Astrocyte of the cerebellum (primary cell): Measurements from ENCODE around the gene CSKMT.
"Not testable (repeated sequence)": the region's sequence is repeated elsewhere in the genome, so short reads cannot be mapped to it uniquely, and the experiment has no call there.

Experiments used
- DNase-seq: peaks from one replicate; pipeline ENCODE4 v3.0.0-alpha.2; 2011; ENCODE audit warnings: low read depth
- H3K4me3 ChIP-seq: 2 replicates; pipeline ENCODE4 v1.5.1; 2011; ENCODE audit warnings: mild to moderate bottlenecking, low read depth, low read length, moderate library complexity
- CTCF ChIP-seq: IDR thresholded peaks from 2 replicates; pipeline ENCODE4 v1.5.1; 2012; ENCODE audit warnings: low read length, low read depth, moderate library complexity, mild to moderate bottlenecking; ENCODE audit errors: missing control alignments
- in situ Hi-C: cut with HindIII; loops from 2 replicates; pipeline ENCODE4 v1.10.0; 2017; ENCODE audit warnings: low sequenced_read_pairs

The CSKMT gene

GRCh38 chr11:62665075-62665598, at the start of gene CSKMT, which contains the start of gene C11orf98:
Gene CSKMT, plus strand, starts transcription at chr11:62665312. Its CDS starts 568 bp downstream, at chr11:62665880.
Gene C11orf98, minus strand, starts transcription at chr11:62665210. Its CDS starts 41 bp downstream, at chr11:62665169.
- no peak for TF ChIP-seq CTCF
- peak; percentile 82 for DNase-seq
- H3K4me3 ChIP-seq = peak within 1 kb of the TSS; percentile 90
- in situ Hi-C loops = no loop called here

- H3K4me3 ChIP-seq = no peak overlapping the region
- in situ Hi-C loops = no loop called here
- DNase-seq = no peak
- TF ChIP-seq CTCF = no peak
These were observed 49.6 kb upstream of the CSKMT start for GRCh38 chr11:62615521-62615920.

DNA sequence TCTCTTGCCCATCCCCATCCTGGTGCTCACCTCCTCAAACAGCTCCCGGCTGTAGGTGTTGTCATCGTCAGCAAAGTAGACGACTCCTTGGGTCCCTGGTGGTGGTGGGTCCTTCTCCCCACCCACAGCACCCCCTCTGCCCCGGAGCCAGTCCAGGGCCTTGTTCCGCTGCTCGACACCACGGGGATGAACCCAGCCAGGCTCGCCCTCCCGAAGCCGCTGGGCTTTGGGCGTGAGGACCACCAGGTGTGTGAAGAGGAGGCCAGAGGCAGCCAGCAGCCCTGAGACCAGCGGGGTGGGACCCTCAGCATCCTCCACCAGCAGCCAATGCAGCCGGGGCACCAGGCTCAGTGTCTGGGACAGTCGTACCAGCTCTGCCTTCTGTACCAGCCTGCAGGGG, 48.2 kb upstream of the CSKMT start:
- H3K4me3 ChIP-seq, in situ Hi-C loops, DNase-seq: not testable (repeated sequence)

- in situ Hi-C loops = no loop called here
- peak overlapping the region; percentile 55 for H3K4me3 ChIP-seq
- no peak for TF ChIP-seq CTCF
- DNase-seq = no peak
These were observed 44.0 kb upstream of the CSKMT start for GRCh38 chr11:62621027-62621566.

GRCh38 chr11:62621567-62622470, 43.3 kb upstream of the CSKMT start, which contains the start of gene B3GAT3:
Gene B3GAT3, minus strand, starts transcription at chr11:62621986. Its CDS starts 39 bp downstream, at chr11:62621947.
- DNase-seq = peak; percentile 95
- in situ Hi-C loops = no loop called here
- TF ChIP-seq CTCF = no peak
- H3K4me3 ChIP-seq = peak within 1 kb of the TSS; percentile 55

DNA sequence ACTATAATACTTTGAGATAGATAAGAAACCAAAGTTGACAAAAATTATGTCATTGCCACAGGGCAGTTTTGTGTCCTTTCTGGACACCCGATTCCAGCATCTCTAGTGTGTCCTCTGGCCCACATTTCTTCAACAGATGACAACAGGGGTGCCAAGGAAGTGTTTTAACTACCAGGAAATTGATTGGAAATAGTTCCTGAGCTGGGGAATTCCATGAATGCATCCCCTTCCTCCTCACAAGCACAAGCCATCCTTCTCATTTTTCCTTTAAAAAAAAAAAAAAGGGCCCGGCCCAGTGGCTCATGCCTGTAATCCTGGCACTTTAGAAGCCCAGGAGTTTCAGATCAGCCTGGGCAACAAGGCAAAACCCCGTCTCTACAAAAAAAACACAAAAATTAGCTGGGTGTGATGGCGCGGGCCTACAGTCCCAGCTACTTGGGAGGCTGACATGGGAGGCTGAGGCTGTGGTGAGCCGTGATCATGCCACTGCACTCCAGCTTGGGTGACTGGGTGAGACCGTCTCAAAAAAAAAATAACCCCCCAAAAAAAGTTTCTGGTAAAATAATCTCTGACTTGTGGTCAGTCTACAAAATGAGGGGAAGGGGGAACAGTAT, 42.5 kb upstream of the CSKMT start:
- DNase-seq = no peak
- H3K4me3 ChIP-seq = peak overlapping the region; percentile 55
- TF ChIP-seq CTCF = no peak
- in situ Hi-C loops = no loop called here
